SK-N-SH (cell line): ENCODE data around the gene RNF8.

Source experiments
- ELF1 ChIP-seq: IDR thresholded peaks from 2 replicates; pipeline ENCODE4 v1.4.0; 2012
- EP300 ChIP-seq, 2 experiments: IDR thresholded peaks; 2 replicates each; pipeline versions ENCODE4 v1.4.0 to v1.6.1; 2012; ENCODE audit warnings: borderline replicate concordance in 1 of 2, low read depth in 1 of 2, low read length in 1 of 2
- EZH2phosphoT487 ChIP-seq: fragments of 200-600 bp; sonication (generic); IDR thresholded peaks from 2 replicates; pipeline ENCODE4 v1.6.1; 2017; ENCODE audit warnings: low read depth, mixed run types, mild to moderate bottlenecking, antibody characterized with exemption, moderate library complexity, borderline replicate concordance
- GABPA ChIP-seq: IDR thresholded peaks from 2 replicates; pipeline ENCODE4 v1.4.0; 2012; ENCODE audit warnings: low read depth, mild to moderate bottlenecking
- JUND ChIP-seq: IDR thresholded peaks from 2 replicates; pipeline ENCODE4 v1.4.0; 2012
- POLR2AphosphoS5 ChIP-seq: IDR thresholded peaks from 2 replicates; pipeline ENCODE4 v1.6.1; 2012; ENCODE audit warnings: low read depth, low read length
- RFX5 ChIP-seq: IDR thresholded peaks from 2 replicates; pipeline ENCODE4 v1.6.1; 2012; ENCODE audit warnings: mild to moderate bottlenecking, improper control_type of control experiment, low read length
- SIN3A ChIP-seq: IDR thresholded peaks from 2 replicates; pipeline ENCODE4 v1.6.1; 2012; ENCODE audit warnings: low read depth, mild to moderate bottlenecking, low read length, moderate library complexity, borderline replicate concordance
- TAF1 ChIP-seq: IDR thresholded peaks from 2 replicates; pipeline ENCODE4 v1.6.1; 2012; ENCODE audit warnings: low read depth, mild to moderate bottlenecking, low read length, moderate library complexity, borderline replicate concordance
- TCF12 ChIP-seq: IDR thresholded peaks from 2 replicates; pipeline ENCODE4 v1.4.0; 2012
- TF ChIP-seq, protein P1 (sequence below): fragments of 200-600 bp; sonication (generic); IDR thresholded peaks from 2 replicates; pipeline ENCODE4 v1.6.1; 2017; ENCODE audit warnings: antibody characterized with exemption, mild to moderate bottlenecking, moderate library complexity
- TF ChIP-seq, protein P2 (sequence below): IDR thresholded peaks from 2 replicates; pipeline ENCODE4 v1.4.0; 2012; ENCODE audit warnings: low read depth, borderline replicate concordance

DNA sequence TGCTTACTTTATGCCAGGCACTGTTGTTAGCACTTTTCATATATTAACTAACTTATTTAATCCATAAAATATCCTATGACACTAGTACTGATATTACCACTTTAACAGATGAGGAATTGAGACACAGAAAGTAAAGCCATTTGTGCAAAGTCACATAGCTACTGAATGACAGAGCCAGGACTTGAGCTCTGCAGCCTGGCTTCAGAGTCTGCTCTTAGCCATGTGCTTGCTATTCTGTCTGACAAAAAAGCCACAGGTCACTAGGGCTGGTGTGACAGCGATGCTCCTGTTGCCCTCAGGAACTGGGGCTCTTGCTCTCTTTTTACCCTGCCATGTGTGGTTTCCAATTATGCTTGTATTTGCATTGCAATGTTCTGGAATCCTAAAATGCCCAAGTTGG, 44.7 kb upstream of the RNF8 start:
- TF ChIP-seq, protein P1, sequence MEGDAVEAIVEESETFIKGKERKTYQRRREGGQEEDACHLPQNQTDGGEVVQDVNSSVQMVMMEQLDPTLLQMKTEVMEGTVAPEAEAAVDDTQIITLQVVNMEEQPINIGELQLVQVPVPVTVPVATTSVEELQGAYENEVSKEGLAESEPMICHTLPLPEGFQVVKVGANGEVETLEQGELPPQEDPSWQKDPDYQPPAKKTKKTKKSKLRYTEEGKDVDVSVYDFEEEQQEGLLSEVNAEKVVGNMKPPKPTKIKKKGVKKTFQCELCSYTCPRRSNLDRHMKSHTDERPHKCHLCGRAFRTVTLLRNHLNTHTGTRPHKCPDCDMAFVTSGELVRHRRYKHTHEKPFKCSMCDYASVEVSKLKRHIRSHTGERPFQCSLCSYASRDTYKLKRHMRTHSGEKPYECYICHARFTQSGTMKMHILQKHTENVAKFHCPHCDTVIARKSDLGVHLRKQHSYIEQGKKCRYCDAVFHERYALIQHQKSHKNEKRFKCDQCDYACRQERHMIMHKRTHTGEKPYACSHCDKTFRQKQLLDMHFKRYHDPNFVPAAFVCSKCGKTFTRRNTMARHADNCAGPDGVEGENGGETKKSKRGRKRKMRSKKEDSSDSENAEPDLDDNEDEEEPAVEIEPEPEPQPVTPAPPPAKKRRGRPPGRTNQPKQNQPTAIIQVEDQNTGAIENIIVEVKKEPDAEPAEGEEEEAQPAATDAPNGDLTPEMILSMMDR, result no peak
- TF ChIP-seq SIN3A (no peak), POLR2AphosphoS5 (no peak), GABPA (no peak), EZH2phosphoT487 (no peak), ELF1 (no peak), JUND (no peak), TCF12 (no peak), RFX5 (no peak), EP300 (IDR thresholded peaks at IDR 0.05; ENCODE audit: borderline replicate concordance in 1 of 2, low read depth in 1 of 2, low read length in 1 of 2) (no peak), TAF1 (no peak)
- TF ChIP-seq, protein P2, sequence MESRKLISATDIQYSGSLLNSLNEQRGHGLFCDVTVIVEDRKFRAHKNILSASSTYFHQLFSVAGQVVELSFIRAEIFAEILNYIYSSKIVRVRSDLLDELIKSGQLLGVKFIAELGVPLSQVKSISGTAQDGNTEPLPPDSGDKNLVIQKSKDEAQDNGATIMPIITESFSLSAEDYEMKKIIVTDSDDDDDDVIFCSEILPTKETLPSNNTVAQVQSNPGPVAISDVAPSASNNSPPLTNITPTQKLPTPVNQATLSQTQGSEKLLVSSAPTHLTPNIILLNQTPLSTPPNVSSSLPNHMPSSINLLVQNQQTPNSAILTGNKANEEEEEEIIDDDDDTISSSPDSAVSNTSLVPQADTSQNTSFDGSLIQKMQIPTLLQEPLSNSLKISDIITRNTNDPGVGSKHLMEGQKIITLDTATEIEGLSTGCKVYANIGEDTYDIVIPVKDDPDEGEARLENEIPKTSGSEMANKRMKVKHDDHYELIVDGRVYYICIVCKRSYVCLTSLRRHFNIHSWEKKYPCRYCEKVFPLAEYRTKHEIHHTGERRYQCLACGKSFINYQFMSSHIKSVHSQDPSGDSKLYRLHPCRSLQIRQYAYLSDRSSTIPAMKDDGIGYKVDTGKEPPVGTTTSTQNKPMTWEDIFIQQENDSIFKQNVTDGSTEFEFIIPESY, result no peak
